ENCODE results near the gene IL13RA2. TPM values are rescaled to one million over a fixed set of nuclear protein-coding genes. Genes with fewer than 3 reads are reported as not detected.

The IL13RA2 gene
- total RNA-seq, 4 donors from 2014 or later: 0.81 TPM; not detected in 3

GRCh38 chrX:114973013-114973412 lies 44.4 kb downstream of the IL13RA2 start:
- Histone ChIP-seq H3K27me3 (no peaks in the 10 kb centered on the region), H3K4me3 (no peak overlapping the region), H3K36me3 (no peaks in the 10 kb centered on the region), H3K4me1 (no peaks in the 10 kb centered on the region), H3K27ac (no peak overlapping the region), H3K9me3 (no peaks in the 10 kb centered on the region)
- no peak for DNase-seq (ENCODE audit: low spot score in 2 of 2)
- TF ChIP-seq POLR2AphosphoS5 (IDR thresholded peaks at IDR 0.05): no peak
- no peak for TF ChIP-seq POLR2A (IDR thresholded peaks at IDR 0.05)
- TF ChIP-seq CTCF (IDR thresholded peaks at IDR 0.05): no peak
- no peak for TF ChIP-seq EP300 (IDR thresholded peaks at IDR 0.05)

- Histone ChIP-seq H3K27ac (no peak overlapping the region), H3K4me3 (no peak overlapping the region), H3K9me3 (no peaks in the 10 kb centered on the region), H3K4me1 (no peaks in the 10 kb centered on the region), H3K27me3 (no peaks in the 10 kb centered on the region), H3K36me3 (no peaks in the 10 kb centered on the region)
- WGBS: 68% methylated on average over 3 of the region's 3 CpGs
- DNase-seq (ENCODE audit: low spot score in 2 of 2): no peak
- TF ChIP-seq CTCF (IDR thresholded peaks at IDR 0.05): no peak
These were observed 46.6 kb downstream of the IL13RA2 start for GRCh38 chrX:114970806-114971205.

GRCh38 chrX:114964374-114964773 lies 53.0 kb downstream of the IL13RA2 start:
- DNase-seq (ENCODE audit: low spot score in 2 of 2): no peak
- no peaks in the 10 kb centered on the region for H3K36me3 ChIP-seq
- no peak overlapping the region for H3K4me3 ChIP-seq
- no peak overlapping the region for H3K27ac ChIP-seq
- TF ChIP-seq POLR2AphosphoS5 (IDR thresholded peaks at IDR 0.05): no peak
- H3K4me1 ChIP-seq: no peaks in the 10 kb centered on the region
- 54% methylated on average over 3 of the region's 3 CpGs for WGBS
- H3K27me3 ChIP-seq: no peaks in the 10 kb centered on the region
- H3K9me3 ChIP-seq: no peaks in the 10 kb centered on the region

GRCh38 chrX:114962209-114962608 lies 55.2 kb downstream of the IL13RA2 start:
- TF ChIP-seq POLR2AphosphoS5 (IDR thresholded peaks at IDR 0.05): no peak
- TF ChIP-seq POLR2A (IDR thresholded peaks at IDR 0.05): no peak
- TF ChIP-seq CTCF (IDR thresholded peaks at IDR 0.05): no peak
- TF ChIP-seq EP300 (IDR thresholded peaks at IDR 0.05): no peak
- no peaks in the 10 kb centered on the region for H3K9me3 ChIP-seq
- no peak overlapping the region for H3K4me3 ChIP-seq
- no peaks in the 10 kb centered on the region for H3K27me3 ChIP-seq
- no peaks in the 10 kb centered on the region for H3K36me3 ChIP-seq
- H3K27ac ChIP-seq: no peak overlapping the region
- DNase-seq (ENCODE audit: low spot score in 2 of 2): no peak
- no peaks in the 10 kb centered on the region for H3K4me1 ChIP-seq

- H3K4me1 ChIP-seq: no peaks in the 10 kb centered on the region
These were observed 57.7 kb downstream of the IL13RA2 start for GRCh38 chrX:114959729-114960128.

More at GRCh38 chrX:114959729-114960128, 57.7 kb downstream of the IL13RA2 start:
- DNase-seq (ENCODE audit: low spot score in 2 of 2): no peak
- TF ChIP-seq POLR2AphosphoS5 (IDR thresholded peaks at IDR 0.05) (no peak), POLR2A (IDR thresholded peaks at IDR 0.05) (no peak), CTCF (IDR thresholded peaks at IDR 0.05) (peak in 1 of 2 donors; percentile 12)
- Histone ChIP-seq H3K27me3 (no peaks in the 10 kb centered on the region), H3K36me3 (no peaks in the 10 kb centered on the region), H3K4me3 (no peak overlapping the region), H3K9me3 (no peaks in the 10 kb centered on the region), H3K27ac (no peak overlapping the region)

Other genes with a start within 250 kb of the IL13RA2 start
- gene RBMXL3, start 171.8 kb upstream of the IL13RA2 start, total RNA-seq: not detected
- 1 to 10 TPM in 1 of 4 donors, under 1 TPM in 2, not detected in 1; 0.42 to 1.4 (median 0.44) TPM for gene LRCH2, start 216.5 kb upstream of the IL13RA2 start, total RNA-seq

All from suprapubic skin (tissue), 4 donors.